Liver (tissue), 9 donors: ENCODE data around the gene P4HB. TPM values are rescaled to one million over a fixed set of nuclear protein-coding genes. Genes with fewer than 3 reads are reported as not detected.

Experiments used
- DNase-seq: peaks from one replicate; pipeline ENCODE4 v3.0.0-alpha.2; 2017; ENCODE audit warnings: low spot score
- H3K27ac ChIP-seq, 2 donors: one replicate each; pipeline ENCODE4 v1.7.0; 2013; ENCODE audit warnings: inconsistent platforms in 2 of 2, low read length in 2 of 2, control low read depth in 1 of 2, low read depth in 1 of 2, mild to moderate bottlenecking in 1 of 2
- H3K27me3 ChIP-seq, 4 donors: one replicate each; pipeline versions ENCODE4 v1.6.1 to v1.7.0; 2013; ENCODE audit warnings: low read length in 3 of 4, inconsistent platforms in 1 of 4, mild to moderate bottlenecking in 1 of 4, moderate library complexity in 1 of 4; ENCODE audit not compliant: control insufficient read depth in 4 of 4, insufficient read depth in 4 of 4
- H3K36me3 ChIP-seq, 4 donors: one replicate each; pipeline versions ENCODE4 v1.6.1 to v1.7.0; 2013; ENCODE audit warnings: low read length in 3 of 4, mild to moderate bottlenecking in 3 of 4, low read depth in 1 of 4, moderate library complexity in 1 of 4; ENCODE audit not compliant: control insufficient read depth in 4 of 4, insufficient read depth in 3 of 4
- H3K4me1 ChIP-seq, 4 donors: one replicate each; pipeline versions ENCODE4 v1.6.1 to v1.7.0; 2013; ENCODE audit warnings: low read length in 3 of 4, mild to moderate bottlenecking in 3 of 4, moderate library complexity in 1 of 4; ENCODE audit not compliant: control insufficient read depth in 4 of 4, insufficient read depth in 4 of 4
- H3K4me3 ChIP-seq, 3 donors: one replicate each; pipeline versions ENCODE4 v1.6.1 to v1.7.0; 2013; ENCODE audit warnings: low read length in 3 of 3, control low read depth in 1 of 3, low read depth in 1 of 3, mild to moderate bottlenecking in 1 of 3
- H3K9ac ChIP-seq, 2 donors: one replicate each; pipeline ENCODE4 v1.7.0; 2013; ENCODE audit warnings: low read length in 2 of 2, mild to moderate bottlenecking in 2 of 2, moderate library complexity in 2 of 2, control low read depth in 1 of 2, low read depth in 1 of 2
- H3K9me3 ChIP-seq, 4 donors: one replicate each; pipeline versions ENCODE4 v1.6.1 to v1.7.0; 2013; ENCODE audit warnings: low read length in 3 of 4; ENCODE audit not compliant: control insufficient read depth in 4 of 4
- EGR1 ChIP-seq, 2 donors: IDR thresholded peaks; 2 replicates each; pipeline ENCODE4 v1.6.1; 2016 to 2018; ENCODE audit warnings: antibody characterized with exemption in 2 of 2, low read depth in 2 of 2
- FOXA2 ChIP-seq: IDR thresholded peaks from 2 replicates; pipeline ENCODE4 v1.6.1; 2016; ENCODE audit warnings: antibody characterized with exemption
- GABPA ChIP-seq, 2 donors: IDR thresholded peaks in 1 of 2; conservative IDR thresholded peaks in 1 of 2; 2 replicates each; pipeline ENCODE4 v1.6.1; 2016; ENCODE audit warnings: antibody characterized with exemption in 2 of 2, mild to moderate bottlenecking in 1 of 2, moderate library complexity in 1 of 2
- HNF4A ChIP-seq, 2 donors: conservative IDR thresholded peaks; 2 replicates each; pipeline ENCODE4 v1.6.1; 2016; ENCODE audit warnings: antibody characterized with exemption in 2 of 2, mild to moderate bottlenecking in 2 of 2
- HNF4G ChIP-seq: IDR thresholded peaks from 2 replicates; pipeline ENCODE4 v1.6.1; 2016; ENCODE audit warnings: antibody characterized with exemption
- JUND ChIP-seq, 2 donors: IDR thresholded peaks; 2 replicates each; pipeline ENCODE4 v1.6.1; 2016; ENCODE audit warnings: antibody characterized with exemption in 2 of 2
- NR2F2 ChIP-seq: IDR thresholded peaks from 2 replicates; pipeline ENCODE4 v1.6.1; 2016; ENCODE audit warnings: antibody characterized with exemption
- RAD21 ChIP-seq, 2 donors: IDR thresholded peaks; 2 replicates each; pipeline ENCODE4 v1.6.1; 2016; ENCODE audit warnings: antibody characterized with exemption in 2 of 2, mild to moderate bottlenecking in 2 of 2
- RXRA ChIP-seq, 2 donors: IDR thresholded peaks; 2 replicates each; pipeline ENCODE4 v1.6.1; 2017 to 2018; ENCODE audit warnings: antibody characterized with exemption in 2 of 2, mild to moderate bottlenecking in 1 of 2
- SP1 ChIP-seq: IDR thresholded peaks from 2 replicates; pipeline ENCODE4 v1.6.1; 2018; ENCODE audit warnings: antibody characterized with exemption, mild to moderate bottlenecking
- TAF1 ChIP-seq: conservative IDR thresholded peaks from 2 replicates; pipeline ENCODE4 v1.6.1; 2016; ENCODE audit warnings: antibody characterized with exemption, mild to moderate bottlenecking
- YY1 ChIP-seq: IDR thresholded peaks from 2 replicates; pipeline ENCODE4 v1.6.1; 2016; ENCODE audit warnings: antibody characterized with exemption, mild to moderate bottlenecking
- whole genome bisulfite sequencing: extraction: QIAGEN DNeasy Blood & Tissue Kit; methylation state at CpG from one replicate; pipeline ENCODE4 v1.1.7; 2013; 5-methylcytosine and 5-hydroxymethylcytosine counted together
- polyA plus RNA-seq, 2 donors: library from polyadenylated mRNA; stranded (reverse) in 1 of 2; unstranded in 1 of 2; fragments of 200-250 nt in 1 of 2; fragments of >200 nt in 1 of 2; fragmentation: Nextera tagmentation in 1 of 2; extraction: Ambion mirVana in 1 of 2; gene quantifications; one replicate each; pipeline versions ENCODE4 v1.2.1 to v1.2.3, GENCODE V29; 2013 to 2015
- total RNA-seq, 2 donors: library from RNA; depleted of rRNA; stranded (reverse); fragments of >200 nt; gene quantifications; one replicate each; pipeline ENCODE4 v1.2.3, GENCODE V29; 2014
- TF ChIP-seq, protein P1 (sequence below): IDR thresholded peaks from 2 replicates; pipeline ENCODE4 v1.6.1; 2016; ENCODE audit warnings: antibody characterized with exemption
- TF ChIP-seq, protein P2 (sequence below): IDR thresholded peaks from 2 replicates; pipeline ENCODE4 v1.6.1; 2016; ENCODE audit warnings: antibody characterized with exemption, mild to moderate bottlenecking
- TF ChIP-seq, protein P3 (sequence below): fragments of 150-350 bp; IDR thresholded peaks from 2 replicates; pipeline ENCODE4 v1.5.1; 2017; ENCODE audit warnings: improper control_type of control experiment, low read depth, low read length; ENCODE audit not compliant: missing input control
- donor health status: healthy.
- donor health status: healthy.
- donor health status: healthy.
- donor health status: healthy.
- donor health status: healthy.

Gene P4HB
- total and polyA plus RNA-seq, 4 donors: 1,000 to 3,361 (median 1,576) TPM

DNA sequence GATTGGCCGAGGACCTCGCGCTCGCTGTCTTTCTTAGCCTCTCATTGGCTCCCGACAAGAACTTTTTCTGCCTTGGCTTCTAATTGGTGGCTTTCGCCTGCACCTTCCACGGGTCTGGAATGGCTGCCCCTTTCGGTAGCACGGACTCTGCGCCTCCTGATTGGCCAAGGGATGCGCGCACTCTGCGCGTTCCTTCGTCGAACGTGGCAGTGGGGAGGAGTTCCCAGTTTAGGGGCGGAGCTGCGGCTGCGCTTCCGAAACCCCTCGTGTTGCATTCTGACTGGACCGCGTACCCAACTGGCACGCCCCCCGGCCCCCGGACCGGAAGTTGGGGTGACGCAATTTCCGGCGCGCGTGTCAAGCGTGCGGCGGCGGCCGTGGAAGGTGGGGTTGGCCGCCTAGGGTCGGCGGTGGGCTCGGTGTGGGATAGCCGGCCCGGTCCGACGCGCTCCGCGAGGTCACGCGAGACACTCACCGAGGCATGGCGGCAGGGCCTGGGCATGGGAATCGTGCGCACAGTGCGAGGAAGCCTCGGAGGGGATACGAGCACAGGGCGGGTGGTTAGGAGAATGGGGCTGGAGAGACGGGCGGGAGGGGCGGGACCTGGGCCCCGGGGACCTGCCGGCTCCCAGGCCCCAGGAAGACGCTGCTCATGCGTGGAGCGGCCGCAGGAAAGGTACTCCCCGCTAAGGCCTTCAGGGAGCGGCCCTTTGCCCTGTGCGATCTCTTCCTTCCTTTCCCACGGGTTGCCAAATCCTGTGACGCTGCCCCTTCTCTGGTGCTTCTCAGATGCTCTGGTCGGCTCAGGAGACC, 627 bp upstream of the P4HB start (continued):
- TF ChIP-seq, protein P1, sequence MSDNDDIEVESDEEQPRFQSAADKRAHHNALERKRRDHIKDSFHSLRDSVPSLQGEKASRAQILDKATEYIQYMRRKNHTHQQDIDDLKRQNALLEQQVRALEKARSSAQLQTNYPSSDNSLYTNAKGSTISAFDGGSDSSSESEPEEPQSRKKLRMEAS: peak; percentile 93
- TF ChIP-seq TAF1: no peak
- TF ChIP-seq GABPA (IDR thresholded peaks at IDR 0.05 in 1 of 2, conservative IDR thresholded peaks at IDR 0.05 in 1 of 2): peak; percentile 91 to 98
- no peak for TF ChIP-seq HNF4G
- peak; percentile 81 to 93 for TF ChIP-seq JUND (IDR thresholded peaks at IDR 0.05)
- TF ChIP-seq RXRA (IDR thresholded peaks at IDR 0.05): peak; percentile 58 to 71

DNA sequence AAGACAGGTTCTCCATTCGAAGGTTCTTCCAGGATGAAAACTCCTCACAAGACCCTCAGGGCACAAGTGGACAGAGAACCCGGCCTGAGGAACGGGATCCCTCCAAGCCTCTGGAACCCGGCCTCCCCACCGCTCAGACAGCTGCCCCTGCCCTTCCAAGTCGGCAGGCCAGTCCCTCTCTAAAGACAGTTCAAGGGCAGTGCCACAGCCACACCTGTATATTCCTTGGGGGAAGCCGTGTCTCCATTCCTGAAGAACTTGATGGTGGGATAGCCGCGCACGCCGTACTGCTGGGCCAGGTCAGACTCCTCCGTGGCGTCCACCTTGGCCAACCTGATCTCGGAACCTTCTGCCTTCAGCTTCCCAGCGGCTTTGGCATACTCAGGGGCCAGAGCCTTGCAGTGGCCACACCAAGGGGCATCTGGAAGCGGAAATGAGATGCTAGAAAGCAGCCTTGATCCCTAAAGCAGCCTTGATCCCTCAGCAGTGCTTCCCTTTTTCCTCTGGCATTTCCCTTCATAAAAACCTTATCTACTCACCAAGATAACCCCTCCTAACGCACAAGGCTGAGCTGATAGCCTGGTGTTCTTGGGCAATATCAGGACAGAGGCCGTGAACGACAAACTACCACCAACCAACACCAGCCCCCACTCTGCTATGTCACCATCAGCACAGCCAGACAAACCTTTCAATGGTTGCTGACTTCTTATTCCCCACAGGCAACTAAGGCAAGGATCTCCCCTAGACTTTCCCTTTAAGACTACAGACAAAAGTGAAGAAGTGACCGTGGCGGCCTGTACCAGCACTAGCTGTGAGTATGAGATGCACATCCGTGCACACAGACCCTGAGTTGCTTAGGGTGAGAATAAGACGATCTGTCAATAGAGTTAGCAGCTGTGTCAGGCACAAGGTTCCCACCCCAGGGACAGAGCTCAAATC, 1.1 kb downstream of the P4HB start:
- Histone ChIP-seq H3K4me1 (peaks cover 5 to 57% (median 45%) of the 10 kb centered on the region in 4 donors), H3K9me3 (no peaks in the 10 kb centered on the region), H3K27me3 (no peaks in the 10 kb centered on the region), H3K36me3 (peaks cover 12 to 18% (median 13%) of the 10 kb centered on the region in 4 donors), H3K27ac (peak overlapping the region; percentile 83 to 84), H3K9ac (peak overlapping the region; percentile 47 to 88), H3K4me3 (peak overlapping the region; percentile 94)
- TF ChIP-seq TAF1 (no peak), SP1 (no peak), RAD21 (IDR thresholded peaks at IDR 0.05) (no peak), NR2F2 (peak; percentile 41), YY1 (peak; percentile 20), EGR1 (IDR thresholded peaks at IDR 0.05; ENCODE audit: low read depth in 2 of 2) (no peak), RXRA (IDR thresholded peaks at IDR 0.05) (no peak), HNF4A (conservative IDR thresholded peaks at IDR 0.05) (no peak), FOXA2 (no peak), JUND (IDR thresholded peaks at IDR 0.05) (no peak), HNF4G (no peak)
- TF ChIP-seq, protein P2, sequence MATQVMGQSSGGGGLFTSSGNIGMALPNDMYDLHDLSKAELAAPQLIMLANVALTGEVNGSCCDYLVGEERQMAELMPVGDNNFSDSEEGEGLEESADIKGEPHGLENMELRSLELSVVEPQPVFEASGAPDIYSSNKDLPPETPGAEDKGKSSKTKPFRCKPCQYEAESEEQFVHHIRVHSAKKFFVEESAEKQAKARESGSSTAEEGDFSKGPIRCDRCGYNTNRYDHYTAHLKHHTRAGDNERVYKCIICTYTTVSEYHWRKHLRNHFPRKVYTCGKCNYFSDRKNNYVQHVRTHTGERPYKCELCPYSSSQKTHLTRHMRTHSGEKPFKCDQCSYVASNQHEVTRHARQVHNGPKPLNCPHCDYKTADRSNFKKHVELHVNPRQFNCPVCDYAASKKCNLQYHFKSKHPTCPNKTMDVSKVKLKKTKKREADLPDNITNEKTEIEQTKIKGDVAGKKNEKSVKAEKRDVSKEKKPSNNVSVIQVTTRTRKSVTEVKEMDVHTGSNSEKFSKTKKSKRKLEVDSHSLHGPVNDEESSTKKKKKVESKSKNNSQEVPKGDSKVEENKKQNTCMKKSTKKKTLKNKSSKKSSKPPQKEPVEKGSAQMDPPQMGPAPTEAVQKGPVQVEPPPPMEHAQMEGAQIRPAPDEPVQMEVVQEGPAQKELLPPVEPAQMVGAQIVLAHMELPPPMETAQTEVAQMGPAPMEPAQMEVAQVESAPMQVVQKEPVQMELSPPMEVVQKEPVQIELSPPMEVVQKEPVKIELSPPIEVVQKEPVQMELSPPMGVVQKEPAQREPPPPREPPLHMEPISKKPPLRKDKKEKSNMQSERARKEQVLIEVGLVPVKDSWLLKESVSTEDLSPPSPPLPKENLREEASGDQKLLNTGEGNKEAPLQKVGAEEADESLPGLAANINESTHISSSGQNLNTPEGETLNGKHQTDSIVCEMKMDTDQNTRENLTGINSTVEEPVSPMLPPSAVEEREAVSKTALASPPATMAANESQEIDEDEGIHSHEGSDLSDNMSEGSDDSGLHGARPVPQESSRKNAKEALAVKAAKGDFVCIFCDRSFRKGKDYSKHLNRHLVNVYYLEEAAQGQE: no peak
- TF ChIP-seq, protein P3, sequence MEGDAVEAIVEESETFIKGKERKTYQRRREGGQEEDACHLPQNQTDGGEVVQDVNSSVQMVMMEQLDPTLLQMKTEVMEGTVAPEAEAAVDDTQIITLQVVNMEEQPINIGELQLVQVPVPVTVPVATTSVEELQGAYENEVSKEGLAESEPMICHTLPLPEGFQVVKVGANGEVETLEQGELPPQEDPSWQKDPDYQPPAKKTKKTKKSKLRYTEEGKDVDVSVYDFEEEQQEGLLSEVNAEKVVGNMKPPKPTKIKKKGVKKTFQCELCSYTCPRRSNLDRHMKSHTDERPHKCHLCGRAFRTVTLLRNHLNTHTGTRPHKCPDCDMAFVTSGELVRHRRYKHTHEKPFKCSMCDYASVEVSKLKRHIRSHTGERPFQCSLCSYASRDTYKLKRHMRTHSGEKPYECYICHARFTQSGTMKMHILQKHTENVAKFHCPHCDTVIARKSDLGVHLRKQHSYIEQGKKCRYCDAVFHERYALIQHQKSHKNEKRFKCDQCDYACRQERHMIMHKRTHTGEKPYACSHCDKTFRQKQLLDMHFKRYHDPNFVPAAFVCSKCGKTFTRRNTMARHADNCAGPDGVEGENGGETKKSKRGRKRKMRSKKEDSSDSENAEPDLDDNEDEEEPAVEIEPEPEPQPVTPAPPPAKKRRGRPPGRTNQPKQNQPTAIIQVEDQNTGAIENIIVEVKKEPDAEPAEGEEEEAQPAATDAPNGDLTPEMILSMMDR: no peak
- no peak for DNase-seq
- whole genome bisulfite sequencing: 24% methylated on average over 23 of the region's 23 CpGs
